Measurements from ENCODE around the gene BTBD2. TPM values are rescaled to one million over a fixed set of nuclear protein-coding genes. Genes with fewer than 3 reads are reported as not detected.

Gene BTBD2
- total and polyA plus RNA-seq, 2 of the 13 experiments (the other 11 are each of a cell fraction or from before 2014, with no cell fraction given): 28.1 to 45.3 TPM

GRCh38 chr19:2059422-2060201, 44.1 kb upstream of the BTBD2 start (continued):
- TF ChIP-seq SIN3B (IDR thresholded peaks at IDR 0.05; ENCODE audit: low read length): no peak
- peak; percentile 17; the same call in 1 of the 2 replicates for TF ChIP-seq NFATC3 (CRISPR knock-in tag; IDR thresholded peaks at IDR 0.05)
- peak; percentile 49; the same call in 1 of the 2 replicates for TF ChIP-seq ZMYM4 (CRISPR knock-in tag; IDR thresholded peaks at IDR 0.05)
- no peak for TF ChIP-seq NPAS2 (CRISPR knock-in tag; IDR thresholded peaks at IDR 0.05; ENCODE audit: borderline replicate concordance)
- no peak for TF ChIP-seq SRSF9 (IDR thresholded peaks at IDR 0.05; ENCODE audit: borderline replicate concordance, insufficient read depth, low read depth, low read length, poor library complexity, severe bottlenecking)
- TF ChIP-seq FLYWCH1 (CRISPR knock-in tag; IDR thresholded peaks at IDR 0.05): no peak
- no peak for TF ChIP-seq ZNF33A (CRISPR knock-in tag; IDR thresholded peaks at IDR 0.05; ENCODE audit: borderline replicate concordance)
- no peak for TF ChIP-seq ZNF350 (CRISPR knock-in tag; IDR thresholded peaks at IDR 0.05; ENCODE audit: borderline replicate concordance, low read depth)
- peak; percentile 51 for TF ChIP-seq ISL2 (CRISPR knock-in tag; IDR thresholded peaks at IDR 0.05)
- peak; percentile 89 for TF ChIP-seq POLR2G (IDR thresholded peaks at IDR 0.05; ENCODE audit: low read depth, low read length)
- TF ChIP-seq IKZF5 (CRISPR knock-in tag; IDR thresholded peaks at IDR 0.05): peak; percentile 82; the same call in 1 of the 2 replicates
- TF ChIP-seq BCL3 (CRISPR knock-in tag; IDR thresholded peaks at IDR 0.05): no peak; the same call in 1 of the 2 replicates
- TF ChIP-seq ZNF569 (CRISPR knock-in tag; IDR thresholded peaks at IDR 0.05; ENCODE audit: borderline replicate concordance): 0 out of 2 replicates have a peak, but pooled peaks have one; percentile 69
- TF ChIP-seq ZFY (CRISPR knock-in tag; IDR thresholded peaks at IDR 0.05): peak; percentile 80
- TF ChIP-seq, protein P1, sequence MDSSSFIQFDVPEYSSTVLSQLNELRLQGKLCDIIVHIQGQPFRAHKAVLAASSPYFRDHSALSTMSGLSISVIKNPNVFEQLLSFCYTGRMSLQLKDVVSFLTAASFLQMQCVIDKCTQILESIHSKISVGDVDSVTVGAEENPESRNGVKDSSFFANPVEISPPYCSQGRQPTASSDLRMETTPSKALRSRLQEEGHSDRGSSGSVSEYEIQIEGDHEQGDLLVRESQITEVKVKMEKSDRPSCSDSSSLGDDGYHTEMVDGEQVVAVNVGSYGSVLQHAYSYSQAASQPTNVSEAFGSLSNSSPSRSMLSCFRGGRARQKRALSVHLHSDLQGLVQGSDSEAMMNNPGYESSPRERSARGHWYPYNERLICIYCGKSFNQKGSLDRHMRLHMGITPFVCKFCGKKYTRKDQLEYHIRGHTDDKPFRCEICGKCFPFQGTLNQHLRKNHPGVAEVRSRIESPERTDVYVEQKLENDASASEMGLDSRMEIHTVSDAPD (CRISPR knock-in tag; IDR thresholded peaks at IDR 0.05): no peak; the same call in 1 of the 2 replicates
- TF ChIP-seq MAX (IDR thresholded peaks at IDR 0.05): peak; percentile 81
- no peak for TF ChIP-seq ZBTB20 (CRISPR knock-in tag; IDR thresholded peaks at IDR 0.05; ENCODE audit: borderline replicate concordance, low read depth)
- TF ChIP-seq HDAC1 (CRISPR knock-in tag; IDR thresholded peaks at IDR 0.05): peak; percentile 61; the same call in 1 of the 2 replicates
- no peak for TF ChIP-seq SNRNP70 (IDR thresholded peaks at IDR 0.05; ENCODE audit: low read depth, low read length)
- TF ChIP-seq ATF5 (CRISPR knock-in tag; IDR thresholded peaks at IDR 0.05; ENCODE audit: low read depth): no peak
- TF ChIP-seq NRL (CRISPR knock-in tag; IDR thresholded peaks at IDR 0.05; ENCODE audit: borderline replicate concordance): peak; percentile 12; the same call in 1 of the 2 replicates
- 0 out of 2 replicates have a peak, but pooled peaks have one; percentile 6 for TF ChIP-seq KDM6A (CRISPR knock-in tag; IDR thresholded peaks at IDR 0.05; ENCODE audit: low read depth)
- TF ChIP-seq PAX8 (CRISPR knock-in tag; IDR thresholded peaks at IDR 0.05; ENCODE audit: borderline replicate concordance): 0 out of 2 replicates have a peak, but pooled peaks have one; percentile 43
- no peak for TF ChIP-seq ZNF720 (CRISPR knock-in tag; IDR thresholded peaks at IDR 0.05)
- peak; percentile 19; the same call in 1 of the 2 replicates for TF ChIP-seq KLF12 (CRISPR knock-in tag; IDR thresholded peaks at IDR 0.05; ENCODE audit: borderline replicate concordance)

Data from HepG2 (cell line).